ENCODE results near the gene GBGT1.

The GBGT1 gene

DNA sequence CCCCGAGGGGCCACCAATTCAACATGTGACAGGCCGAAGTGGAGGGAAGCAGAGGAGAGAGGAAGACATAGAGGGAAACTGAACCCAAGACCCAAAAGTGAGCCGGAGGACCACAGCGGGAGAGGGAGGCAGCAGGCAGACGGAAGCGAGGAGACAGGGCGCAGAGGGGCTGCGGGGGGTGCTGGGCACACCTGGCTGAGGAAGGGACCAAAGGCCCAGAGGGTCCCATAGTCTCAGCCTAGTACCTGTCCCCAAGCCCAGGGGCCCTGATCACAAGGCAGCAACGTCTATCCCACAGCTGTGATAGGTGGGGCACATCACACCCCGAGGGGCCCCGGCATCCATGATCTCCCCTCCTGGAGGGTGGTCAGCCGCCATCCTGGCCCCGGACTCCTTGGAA lies 35.6 kb downstream of the GBGT1 start:
- no peak overlapping the region for H3K4me3 ChIP-seq (ENCODE audit: low read depth, low read length)
- no peak for DNase-seq (ENCODE audit: low read depth)
- TF ChIP-seq CTCF (IDR thresholded peaks at IDR 0.05; ENCODE audit: control insufficient read depth, extremely low read depth, insufficient read depth) = no peak

DNA sequence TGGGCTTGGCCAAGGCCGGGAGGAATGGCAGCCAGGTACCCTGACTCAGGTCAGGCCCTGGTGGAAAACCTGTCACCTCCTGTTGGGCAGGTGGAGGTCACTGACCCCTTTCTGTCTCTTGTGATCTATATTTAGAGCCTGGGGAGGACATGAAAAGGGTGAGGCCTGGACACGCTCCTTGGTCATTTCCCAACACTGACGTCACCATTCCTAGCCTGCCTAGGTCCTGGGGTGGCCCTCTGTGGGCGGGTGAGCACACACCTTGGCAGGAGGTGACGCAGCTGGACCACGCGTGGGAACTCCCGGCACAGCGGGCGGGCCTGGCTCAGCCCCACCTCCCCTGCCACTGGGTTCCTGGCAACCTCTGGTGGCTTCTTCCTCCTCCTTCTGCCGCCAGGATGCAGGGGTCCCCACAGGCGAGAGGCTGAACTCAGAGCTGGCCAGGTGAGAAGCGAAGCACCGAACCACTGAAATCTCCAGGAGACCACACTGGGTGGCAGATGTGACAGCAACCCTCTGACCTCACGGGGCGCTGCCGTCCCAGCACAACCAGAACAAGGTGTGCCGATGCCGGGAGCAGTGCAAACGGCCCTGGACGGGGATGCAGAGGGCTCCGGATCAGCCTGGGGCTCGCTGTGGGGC lies 36.3 kb downstream of the GBGT1 start:
- TF ChIP-seq CTCF (IDR thresholded peaks at IDR 0.05; ENCODE audit: control insufficient read depth, extremely low read depth, insufficient read depth) = no peak
- no peak for DNase-seq (ENCODE audit: low read depth)

GRCh38 chr9:133126697-133127339 lies 36.9 kb downstream of the GBGT1 start:
- TF ChIP-seq CTCF (IDR thresholded peaks at IDR 0.05; ENCODE audit: control insufficient read depth, extremely low read depth, insufficient read depth) = no peak
- no peak overlapping the region for H3K4me3 ChIP-seq (ENCODE audit: low read depth, low read length)
- no peak for DNase-seq (ENCODE audit: low read depth)

More for the DNA sequence above, 36.3 kb downstream of the GBGT1 start:
- no peak overlapping the region for H3K4me3 ChIP-seq (ENCODE audit: low read depth, low read length)

GRCh38 chr9:133125941-133126696 lies 37.6 kb downstream of the GBGT1 start:
- H3K4me3 ChIP-seq (ENCODE audit: low read depth, low read length) = no peak overlapping the region
- TF ChIP-seq CTCF (IDR thresholded peaks at IDR 0.05; ENCODE audit: control insufficient read depth, extremely low read depth, insufficient read depth) = no peak
- DNase-seq (ENCODE audit: low read depth) = no peak

DNA sequence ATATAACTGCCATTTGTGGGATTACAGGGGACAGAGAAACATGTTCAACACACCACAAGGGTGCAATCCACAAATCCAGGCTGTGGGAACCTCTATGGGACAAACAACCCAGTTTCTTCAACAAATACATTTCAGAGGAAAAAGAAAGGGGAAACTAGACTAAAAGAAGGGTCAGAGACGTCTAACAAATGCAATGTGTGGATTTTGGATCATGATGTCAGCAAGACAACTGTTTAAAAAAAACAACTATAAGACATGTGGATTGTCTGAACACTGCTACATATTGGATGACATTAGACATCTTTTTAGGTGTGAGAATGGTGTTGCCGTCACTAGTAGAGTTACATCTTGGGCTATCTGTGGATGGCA lies 38.8 kb downstream of the GBGT1 start:
- no peak for TF ChIP-seq CTCF (IDR thresholded peaks at IDR 0.05; ENCODE audit: control insufficient read depth, extremely low read depth, insufficient read depth)
- DNase-seq (ENCODE audit: low read depth) = no peak
- H3K4me3 ChIP-seq (ENCODE audit: low read depth, low read length) = no peak overlapping the region

GRCh38 chr9:133124123-133124906 lies 39.4 kb downstream of the GBGT1 start:
- no peak overlapping the region for H3K4me3 ChIP-seq (ENCODE audit: low read depth, low read length)

More at GRCh38 chr9:133124123-133124906, 39.4 kb downstream of the GBGT1 start:
- TF ChIP-seq CTCF (IDR thresholded peaks at IDR 0.05; ENCODE audit: control insufficient read depth, extremely low read depth, insufficient read depth) = no peak
- DNase-seq (ENCODE audit: low read depth) = no peak

Data from LNCaP clone FGC (cell line).